HCT116 (cell line): ENCODE measurements around the gene ZNF493. TPM values are rescaled to one million over a fixed set of nuclear protein-coding genes. Genes with fewer than 3 reads are reported as not detected.

ENCODE experiments used
- ATAC-seq: fragments of 200-7000 bp; cut with Tn5 transposase; 2 replicates; pipeline ENCODE4 v1.9.1; 2020; ENCODE audit warnings: mild to moderate bottlenecking, moderate library complexity
- BruUV-seq: library from RNA; stranded (reverse); fragments of 400-500 nt; replicated peaks from 2 replicates; lab custom pipeline; 2021; lab: Mats Ljungman, UMichigan
- CTCF ChIA-PET: fragments of 300-600 bp; sonication (Branson Sonifier 250); formaldehyde crosslinking; loops from one replicate; lab custom pipeline; 2021; ENCODE audit warnings: antibody characterized with exemption; lab: Charles Lee
- POLR2A ChIA-PET: fragments of 300-600, 350-600 bp; sonication (Branson Sonifier 250); formaldehyde crosslinking; loops from one replicate; lab custom pipeline; 2021; ENCODE audit warnings: antibody characterized with exemption; lab: Charles Lee
- RAD21 ChIA-PET, 2 experiments: fragments of 300-600 bp; sonication (Branson Sonifier 250); formaldehyde crosslinking; loops; one replicate each; lab custom pipeline; 2023; ENCODE audit warnings: low total read pairs in 2 of 2; ENCODE audit not compliant: uncharacterized antibody in 2 of 2, unreplicated experiment in 2 of 2, low non-redundant PET in 1 of 2; lab: Charles Lee
- DNase-seq: peaks from one replicate; pipeline ENCODE4 v3.0.0-alpha.2; 2010; ENCODE audit warnings: low read depth, low spot score
- H2AFZ ChIP-seq: fragments of 200-600 bp; shearing (Covaris generic), sonication (generic); 2 replicates; pipeline ENCODE4 v1.6.1; 2017; ENCODE audit warnings: low read depth, mixed run types, mixed read lengths, antibody characterized with exemption, low read length; ENCODE audit not compliant: poor library complexity, severe bottlenecking
- H3K27ac ChIP-seq: 2 replicates; pipeline ENCODE4 v1.5.1; 2012; ENCODE audit warnings: low read depth, low read length
- H3K27me3 ChIP-seq: fragments of 200-600 bp; sonication (generic); 2 replicates; pipeline ENCODE4 v1.6.1; 2016; ENCODE audit warnings: mixed run types, low read length, mixed read lengths; ENCODE audit not compliant: insufficient read depth
- H3K36me3 ChIP-seq, 2 experiments: fragments of 200-500 bp in 1 of 2; fragments of 200-600 bp in 1 of 2; sonication (Bioruptor generic) in 1 of 2; sonication (generic) in 1 of 2; 2 replicates each; pipeline versions ENCODE4 v1.5.1 to v1.6.1; 2014 to 2016; ENCODE audit warnings: low read length in 2 of 2, inconsistent platforms in 1 of 2, mixed read lengths in 1 of 2, mixed run types in 1 of 2; ENCODE audit not compliant: insufficient read depth in 2 of 2, control insufficient read depth in 1 of 2
- H3K4me1 ChIP-seq, 2 experiments: fragments of 200-600 bp in 1 of 2; sonication (generic) in 1 of 2; 2 replicates each; pipeline versions ENCODE4 v1.5.1 to v1.6.1; 2012 to 2017; ENCODE audit warnings: low read length in 2 of 2, inconsistent platforms in 1 of 2, mild to moderate bottlenecking in 1 of 2, mixed read lengths in 1 of 2, mixed run types in 1 of 2, moderate library complexity in 1 of 2; ENCODE audit not compliant: insufficient read depth in 2 of 2, control insufficient read depth in 1 of 2
- H3K4me2 ChIP-seq: fragments of 200-600 bp; sonication (generic); 2 replicates; pipeline ENCODE4 v1.6.1; 2017; ENCODE audit warnings: mixed run types, low read length, mixed read lengths
- H3K4me3 ChIP-seq, 2 experiments: fragments of 200-600 bp in 1 of 2; sonication (generic) in 1 of 2; replicated peaks in 1 of 2; 2 replicates each; pipeline ENCODE4 v1.5.1; 2011 to 2016; ENCODE audit warnings: low read length in 2 of 2, control low read depth in 1 of 2, low read depth in 1 of 2, mild to moderate bottlenecking in 1 of 2, mixed read lengths in 1 of 2, mixed run types in 1 of 2
- H3K79me2 ChIP-seq: fragments of 200-600 bp; sonication (generic); 2 replicates; pipeline ENCODE4 v1.6.1; 2017; ENCODE audit warnings: mild to moderate bottlenecking, mixed run types, low read length, moderate library complexity, mixed read lengths; ENCODE audit not compliant: insufficient read depth
- H3K9ac ChIP-seq: fragments of 200-600 bp; sonication (generic); 2 replicates; pipeline ENCODE4 v1.6.1; 2016; ENCODE audit warnings: low read length, mixed read lengths
- H3K9me2 ChIP-seq: fragments of 200-600 bp; sonication (generic), shearing (Covaris generic); 2 replicates; pipeline ENCODE4 v1.6.1; 2017; ENCODE audit warnings: mixed run types, mild to moderate bottlenecking, moderate library complexity; ENCODE audit not compliant: insufficient read depth
- H3K9me3 ChIP-seq, 2 experiments: fragments of 200-500 bp in 1 of 2; fragments of 200-600 bp in 1 of 2; sonication (Bioruptor generic) in 1 of 2; sonication (generic) in 1 of 2; 2 replicates each; pipeline ENCODE4 v1.6.1; 2014 to 2017; ENCODE audit warnings: low read length in 2 of 2, mixed read lengths in 2 of 2, inconsistent platforms in 1 of 2, low read depth in 1 of 2, mild to moderate bottlenecking in 1 of 2, mixed run types in 1 of 2, moderate library complexity in 1 of 2; ENCODE audit not compliant: control insufficient read depth in 1 of 2, insufficient read depth in 1 of 2
- H4K20me1 ChIP-seq: fragments of 200-600 bp; sonication (generic), shearing (Covaris generic); 2 replicates; pipeline ENCODE4 v1.6.1; 2017; ENCODE audit warnings: mixed run types, mild to moderate bottlenecking, moderate library complexity; ENCODE audit not compliant: insufficient read depth
- ATF3 ChIP-seq: IDR thresholded peaks from 2 replicates; pipeline ENCODE4 v1.6.1; 2012
- CEBPB ChIP-seq: IDR thresholded peaks from 2 replicates; pipeline ENCODE4 v1.6.1; 2012; ENCODE audit warnings: low read depth
- RAD21 ChIP-seq: IDR thresholded peaks from 2 replicates; pipeline ENCODE4 v1.6.1; 2012; ENCODE audit warnings: low read depth, mild to moderate bottlenecking
- SP1 ChIP-seq: IDR thresholded peaks from 2 replicates; pipeline ENCODE4 v1.6.1; 2012; ENCODE audit warnings: low read depth
- ZNF274 ChIP-seq: fragments of 200-500 bp; sonication (Bioruptor generic); IDR thresholded peaks from 2 replicates; pipeline ENCODE4 v1.6.1; 2014; ENCODE audit warnings: mild to moderate bottlenecking, low read depth, low read length, inconsistent platforms
- intact Hi-C: fragments of 100-400 bp; cut with micrococcal nuclease; formaldehyde crosslinking; loops from 2 replicates; pipeline ENCODE4 v1.10.0; 2022
- total RNA-seq: library from RNA; stranded (reverse); gene quantifications from one replicate; pipeline ENCODE4 v1.2.1, GENCODE V29; 2021; ENCODE audit not compliant: unreplicated experiment

The ZNF493 gene
- total RNA-seq, 1 experiment from 2014 or later = 2.2 TPM

- no peak for TF ChIP-seq ATF3
- TF ChIP-seq RAD21 = no peak
- TF ChIP-seq SP1 = no peak
- H4K20me1 ChIP-seq = no peaks in the 10 kb centered on the region
- H3K79me2 ChIP-seq = no peaks in the 10 kb centered on the region
- H3K36me3 ChIP-seq = no peaks in the 10 kb centered on the region
- H3K9me3 ChIP-seq = peaks cover 9 to 22% of the 10 kb centered on the region in 2 experiments; a peak in 2 of 4 replicates
- no peaks in the 10 kb centered on the region for H3K27me3 ChIP-seq
- no peak overlapping the region for H3K9ac ChIP-seq
- no peaks in the 10 kb centered on the region for H3K4me1 ChIP-seq
- H2AFZ ChIP-seq = no peak overlapping the region
- CTCF ChIA-PET = no interaction called here
- no peak overlapping the region for H3K4me2 ChIP-seq
- H3K9me2 ChIP-seq = no peaks in the 10 kb centered on the region
- RAD21 ChIA-PET = no interaction called here
- BruUV-seq = no TSS peak
- intact Hi-C loops = no loop called here
- DNase-seq (no peak), ATAC-seq (no peak)
- no peak overlapping the region for H3K4me3 ChIP-seq
- POLR2A ChIA-PET = no interaction called here
- H3K27ac ChIP-seq = no peak overlapping the region
These were observed 25.3 kb downstream of the ZNF493 start for GRCh38 chr19:21422244-21422643.

GRCh38 chr19:21423057-21424041 is 26.4 kb downstream of the ZNF493 start:
- peaks cover 9 to 25% of the 10 kb centered on the region in 2 experiments; a peak in 2 of 4 replicates for H3K9me3 ChIP-seq
- TF ChIP-seq ZNF274 = peak; percentile 50
- no peak for TF ChIP-seq CEBPB
- TF ChIP-seq, all 23 proteins: peak for 1
- Histone ChIP-seq H4K20me1 (no peaks in the 10 kb centered on the region), H3K4me2 (no peak overlapping the region), H3K9ac (no peak overlapping the region), H3K4me1 (no peaks in the 10 kb centered on the region), H3K36me3 (no peaks in the 10 kb centered on the region), H3K9me2 (no peaks in the 10 kb centered on the region), H3K4me3 (no peak overlapping the region), H3K79me2 (no peaks in the 10 kb centered on the region), H2AFZ (no peak overlapping the region), H3K27ac (no peak overlapping the region), H3K27me3 (no peaks in the 10 kb centered on the region)
- POLR2A ChIA-PET = no interaction called here
- DNase-seq = no peak
- CTCF ChIA-PET = no interaction called here
- intact Hi-C loops = no loop called here
- BruUV-seq = no TSS peak
- RAD21 ChIA-PET = no interaction called here
- ATAC-seq = no peak
